Gastroesophageal sphincter (tissue), 3 donors: Measurements from ENCODE around the gene NCR1.
"Not testable (repeated sequence)": the region's sequence is repeated elsewhere in the genome, so short reads cannot be mapped to it uniquely, and the experiment has no call there.

Experiments
- EP300 ChIP-seq: sonication (generic); formaldehyde crosslinking; IDR thresholded peaks from one replicate; pipeline ENCODE4 v1.6.1; 2017; ENCODE audit warnings: antibody characterized with exemption, mild to moderate bottlenecking
- POLR2AphosphoS5 ChIP-seq: sonication (generic); formaldehyde crosslinking; IDR thresholded peaks from one replicate; pipeline ENCODE4 v1.6.1; 2017; ENCODE audit warnings: antibody characterized with exemption
- TF ChIP-seq, protein P1 (sequence below), 4 experiments: fragments of 200-600 bp in 2 of 4; fragments of 450-650 bp in 2 of 4; sonication (generic) in 1 of 4; IDR thresholded peaks; one replicate each; pipeline ENCODE4 v1.5.1; 2017 to 2019; ENCODE audit warnings: antibody characterized with exemption in 4 of 4, mild to moderate bottlenecking in 2 of 4, moderate library complexity in 2 of 4

DNA sequence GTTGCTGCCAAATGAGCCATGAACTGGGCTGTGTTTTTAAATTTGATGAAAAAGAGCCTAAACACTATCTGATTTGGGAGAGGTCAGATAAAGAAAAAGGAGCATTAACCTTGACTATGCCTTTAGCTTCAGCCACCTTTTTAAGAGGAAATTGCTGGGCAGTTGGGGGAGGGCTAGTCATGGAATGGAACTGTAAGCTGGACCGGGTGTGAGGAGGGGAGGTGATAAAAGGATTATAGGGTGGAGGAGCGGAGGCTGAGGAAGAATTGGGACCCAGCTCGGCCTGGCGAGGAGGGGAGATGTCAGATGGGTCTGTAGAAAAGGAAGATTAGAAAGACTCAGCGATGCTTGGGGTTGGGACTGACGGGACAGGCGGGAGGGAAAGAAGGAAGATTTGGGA, 7.3 kb upstream of the NCR1 start:
- TF ChIP-seq EP300, POLR2AphosphoS5: not testable (repeated sequence)
- TF ChIP-seq, protein P1, sequence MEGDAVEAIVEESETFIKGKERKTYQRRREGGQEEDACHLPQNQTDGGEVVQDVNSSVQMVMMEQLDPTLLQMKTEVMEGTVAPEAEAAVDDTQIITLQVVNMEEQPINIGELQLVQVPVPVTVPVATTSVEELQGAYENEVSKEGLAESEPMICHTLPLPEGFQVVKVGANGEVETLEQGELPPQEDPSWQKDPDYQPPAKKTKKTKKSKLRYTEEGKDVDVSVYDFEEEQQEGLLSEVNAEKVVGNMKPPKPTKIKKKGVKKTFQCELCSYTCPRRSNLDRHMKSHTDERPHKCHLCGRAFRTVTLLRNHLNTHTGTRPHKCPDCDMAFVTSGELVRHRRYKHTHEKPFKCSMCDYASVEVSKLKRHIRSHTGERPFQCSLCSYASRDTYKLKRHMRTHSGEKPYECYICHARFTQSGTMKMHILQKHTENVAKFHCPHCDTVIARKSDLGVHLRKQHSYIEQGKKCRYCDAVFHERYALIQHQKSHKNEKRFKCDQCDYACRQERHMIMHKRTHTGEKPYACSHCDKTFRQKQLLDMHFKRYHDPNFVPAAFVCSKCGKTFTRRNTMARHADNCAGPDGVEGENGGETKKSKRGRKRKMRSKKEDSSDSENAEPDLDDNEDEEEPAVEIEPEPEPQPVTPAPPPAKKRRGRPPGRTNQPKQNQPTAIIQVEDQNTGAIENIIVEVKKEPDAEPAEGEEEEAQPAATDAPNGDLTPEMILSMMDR (IDR thresholded peaks at IDR 0.05) = not testable (repeated sequence)
